ENCODE data around the gene CPED1. TPM values are rescaled to one million over a fixed set of nuclear protein-coding genes. Genes with fewer than 3 reads are reported as not detected.

The CPED1 gene
- total RNA-seq, 1 experiment from 2014 or later: 0.39 TPM

- Histone ChIP-seq H3K4me3 (ENCODE audit: low read depth in 2 of 2, low read length in 2 of 2) (no peak overlapping the region), H3K27me3 (ENCODE audit: control insufficient read depth, insufficient read depth, low read length) (no peaks in the 10 kb centered on the region; the same call in 1 of the 2 replicates), H3K36me3 (ENCODE audit: control insufficient read depth, insufficient read depth, low read length) (no peaks in the 10 kb centered on the region), H3K9me3 (ENCODE audit: control insufficient read depth, insufficient read depth, low read depth, low read length) (no peaks in the 10 kb centered on the region), H3K27ac (ENCODE audit: low read length) (no peak overlapping the region), H3K4me1 (ENCODE audit: control insufficient read depth, insufficient read depth, low read length) (no peaks in the 10 kb centered on the region; the same call in 1 of the 2 replicates)
- in situ Hi-C loops (cut with HindIII; ENCODE audit: low pct_unique_long_range_greater_than_20kb, low sequenced_read_pairs): no loop called here
- ChIA-PET POLR2A (no interaction called here), CTCF (no interaction called here)
- DNase-seq (ENCODE audit: low read depth, low spot score): no peak
- no TSS peak for BruUV-seq (replicated peaks)
- intact Hi-C loops (cut with micrococcal nuclease; ENCODE audit: unreplicated experiment): no loop called here
- TF ChIP-seq CTCF (IDR thresholded peaks at IDR 0.05): no peak
- ATAC-seq: no peak
Measured at GRCh38 chr7:121341933-121342332, 353.4 kb downstream of the CPED1 start.

GRCh38 chr7:121342631-121343030 is 354.1 kb downstream of the CPED1 start:
- Histone ChIP-seq H3K4me1 (ENCODE audit: control insufficient read depth, insufficient read depth, low read length) (no peaks in the 10 kb centered on the region; the same call in 1 of the 2 replicates), H3K4me3 (ENCODE audit: low read depth in 2 of 2, low read length in 2 of 2) (no peak overlapping the region), H3K36me3 (ENCODE audit: control insufficient read depth, insufficient read depth, low read length) (no peaks in the 10 kb centered on the region), H3K9me3 (ENCODE audit: control insufficient read depth, insufficient read depth, low read depth, low read length) (no peaks in the 10 kb centered on the region), H3K27ac (ENCODE audit: low read length) (no peak overlapping the region), H3K27me3 (ENCODE audit: control insufficient read depth, insufficient read depth, low read length) (no peaks in the 10 kb centered on the region)
- no TSS peak for BruUV-seq (replicated peaks)
- intact Hi-C loops (cut with micrococcal nuclease; ENCODE audit: unreplicated experiment) (no loop called here), in situ Hi-C loops (cut with HindIII; ENCODE audit: low pct_unique_long_range_greater_than_20kb, low sequenced_read_pairs) (no loop called here)
- no peak for TF ChIP-seq POLR2AphosphoS5 (IDR thresholded peaks at IDR 0.05; ENCODE audit: low read depth, low read length)
- TF ChIP-seq SIN3A (IDR thresholded peaks at IDR 0.05; ENCODE audit: borderline replicate concordance, insufficient read depth, low read depth, low read length): no peak
- TF ChIP-seq CTCF (IDR thresholded peaks at IDR 0.05): no peak
- no peak for TF ChIP-seq TCF7L2 (IDR thresholded peaks at IDR 0.05; ENCODE audit: low read depth, low read length)
- no peak for TF ChIP-seq REST (IDR thresholded peaks at IDR 0.05; ENCODE audit: insufficient read depth in 1 of 2, low read depth in 2 of 2, low read length in 1 of 2)
- no peak for ATAC-seq
- ChIA-PET POLR2A (no interaction called here), CTCF (no interaction called here)
- no peak for DNase-seq (ENCODE audit: low read depth, low spot score)

GRCh38 chr7:121343302-121343701 is 354.8 kb downstream of the CPED1 start:
- Histone ChIP-seq H3K9me3 (ENCODE audit: control insufficient read depth, insufficient read depth, low read depth, low read length) (no peaks in the 10 kb centered on the region), H3K27ac (ENCODE audit: low read length) (no peak overlapping the region), H3K4me1 (ENCODE audit: control insufficient read depth, insufficient read depth, low read length) (no peaks in the 10 kb centered on the region; the same call in 1 of the 2 replicates), H3K27me3 (ENCODE audit: control insufficient read depth, insufficient read depth, low read length) (no peaks in the 10 kb centered on the region), H3K4me3 (ENCODE audit: low read depth in 2 of 2, low read length in 2 of 2) (no peak overlapping the region), H3K36me3 (ENCODE audit: control insufficient read depth, insufficient read depth, low read length) (no peaks in the 10 kb centered on the region)
- intact Hi-C loops (cut with micrococcal nuclease; ENCODE audit: unreplicated experiment): no loop called here
- ChIA-PET CTCF (no interaction called here), POLR2A (no interaction called here)
- no TSS peak for BruUV-seq (replicated peaks)
- no peak for DNase-seq (ENCODE audit: low read depth, low spot score)
- in situ Hi-C loops (cut with HindIII; ENCODE audit: low pct_unique_long_range_greater_than_20kb, low sequenced_read_pairs): no loop called here
- no peak for ATAC-seq
- TF ChIP-seq SIN3A (IDR thresholded peaks at IDR 0.05; ENCODE audit: borderline replicate concordance, insufficient read depth, low read depth, low read length) (no peak), REST (IDR thresholded peaks at IDR 0.05; ENCODE audit: insufficient read depth in 1 of 2, low read depth in 2 of 2, low read length in 1 of 2) (no peak), TCF7L2 (IDR thresholded peaks at IDR 0.05; ENCODE audit: low read depth, low read length) (no peak), POLR2AphosphoS5 (IDR thresholded peaks at IDR 0.05; ENCODE audit: low read depth, low read length) (no peak), CTCF (IDR thresholded peaks at IDR 0.05) (no peak)
